ENCODE measurements around the gene POR. TPM values are rescaled to one million over a fixed set of nuclear protein-coding genes. Genes with fewer than 3 reads are reported as not detected.
"Not testable (repeated sequence)": the region's sequence is repeated elsewhere in the genome, so short reads cannot be mapped to it uniquely, and the experiment has no call there.

POR gene
- total RNA-seq, 1 donor from 2014 or later = 62.2 TPM

DNA sequence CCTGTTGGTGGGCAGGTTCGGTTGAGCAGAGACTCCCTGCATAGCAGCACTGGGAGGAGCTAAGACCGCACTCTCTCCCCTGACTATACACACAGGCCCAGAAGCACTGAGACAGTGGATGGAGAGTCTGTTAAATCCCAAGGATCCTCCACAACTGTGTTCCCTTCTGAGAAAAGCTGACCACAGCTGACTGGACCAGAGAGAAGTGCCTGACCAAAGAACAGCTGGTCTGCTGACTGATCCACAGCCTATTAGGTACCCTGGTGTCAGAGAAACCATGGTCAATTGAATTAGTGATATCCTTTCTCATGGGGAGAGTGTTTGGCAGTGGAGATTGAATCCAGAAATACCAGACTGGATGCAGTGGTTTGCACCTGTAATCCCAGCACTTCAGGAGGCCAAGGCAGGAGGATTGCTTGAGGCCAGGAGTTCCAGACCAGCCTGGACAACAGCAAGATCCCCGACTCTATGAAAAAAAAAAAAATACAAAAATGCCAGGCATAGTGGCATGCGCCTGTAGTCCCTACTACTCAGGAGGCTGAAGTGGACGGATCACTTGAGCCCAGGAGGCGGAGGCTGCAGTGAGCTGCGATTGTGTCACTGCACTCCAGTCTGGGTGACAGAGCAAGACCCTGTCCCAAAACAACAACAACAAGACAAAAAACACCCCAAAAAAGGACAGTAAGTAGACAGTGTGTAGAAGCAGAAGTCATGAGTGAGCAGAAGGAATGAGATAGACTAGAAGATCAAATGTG, 107.2 kb downstream of the POR start:
- H3K4me1 Mint-ChIP-seq (ENCODE audit: low read depth) = no peaks in the 10 kb centered on the region
- H3K36me3 Mint-ChIP-seq (ENCODE audit: low read depth) = peaks cover 12% of the 10 kb centered on the region
- DNase-seq (ENCODE audit: low spot score) = peak; percentile 20
- TF ChIP-seq, protein P1, sequence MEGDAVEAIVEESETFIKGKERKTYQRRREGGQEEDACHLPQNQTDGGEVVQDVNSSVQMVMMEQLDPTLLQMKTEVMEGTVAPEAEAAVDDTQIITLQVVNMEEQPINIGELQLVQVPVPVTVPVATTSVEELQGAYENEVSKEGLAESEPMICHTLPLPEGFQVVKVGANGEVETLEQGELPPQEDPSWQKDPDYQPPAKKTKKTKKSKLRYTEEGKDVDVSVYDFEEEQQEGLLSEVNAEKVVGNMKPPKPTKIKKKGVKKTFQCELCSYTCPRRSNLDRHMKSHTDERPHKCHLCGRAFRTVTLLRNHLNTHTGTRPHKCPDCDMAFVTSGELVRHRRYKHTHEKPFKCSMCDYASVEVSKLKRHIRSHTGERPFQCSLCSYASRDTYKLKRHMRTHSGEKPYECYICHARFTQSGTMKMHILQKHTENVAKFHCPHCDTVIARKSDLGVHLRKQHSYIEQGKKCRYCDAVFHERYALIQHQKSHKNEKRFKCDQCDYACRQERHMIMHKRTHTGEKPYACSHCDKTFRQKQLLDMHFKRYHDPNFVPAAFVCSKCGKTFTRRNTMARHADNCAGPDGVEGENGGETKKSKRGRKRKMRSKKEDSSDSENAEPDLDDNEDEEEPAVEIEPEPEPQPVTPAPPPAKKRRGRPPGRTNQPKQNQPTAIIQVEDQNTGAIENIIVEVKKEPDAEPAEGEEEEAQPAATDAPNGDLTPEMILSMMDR (IDR thresholded peaks at IDR 0.05) = no peak
- H3K4me3 Mint-ChIP-seq (ENCODE audit: unreplicated experiment) = no peak overlapping the region
- H3K27me3 Mint-ChIP-seq (ENCODE audit: low read depth) = no peaks in the 10 kb centered on the region
- no peak overlapping the region for H3K27ac Mint-ChIP-seq (ENCODE audit: unreplicated experiment)
- no peaks in the 10 kb centered on the region for H3K9me3 Mint-ChIP-seq (ENCODE audit: low read depth)

DNA sequence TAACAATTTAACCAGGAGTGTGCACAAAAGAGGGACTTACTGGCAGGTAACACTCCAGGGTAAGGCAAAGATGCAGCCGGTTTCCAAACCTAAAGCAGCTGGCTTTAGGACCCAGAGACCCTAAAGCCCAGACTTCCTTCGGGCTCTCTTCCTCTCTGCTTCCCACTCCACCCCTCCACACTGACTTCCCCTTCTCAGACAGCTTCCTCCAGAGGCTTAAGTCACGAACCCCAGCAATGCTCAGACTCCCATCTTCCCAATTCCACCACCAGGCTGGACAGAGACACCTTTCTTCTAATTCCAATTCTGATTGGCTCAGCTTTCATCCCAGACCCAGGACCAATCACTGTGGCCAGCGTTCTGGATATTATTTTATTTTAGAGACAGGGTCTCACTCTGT, 108.0 kb downstream of the POR start:
- H3K4me1 Mint-ChIP-seq (ENCODE audit: low read depth) = no peaks in the 10 kb centered on the region
- no peak overlapping the region for H3K27ac Mint-ChIP-seq (ENCODE audit: unreplicated experiment)
- H3K36me3 Mint-ChIP-seq (ENCODE audit: low read depth) = peaks cover 11% of the 10 kb centered on the region
- TF ChIP-seq, protein P1 (IDR thresholded peaks at IDR 0.05) = no peak
- H3K4me3 Mint-ChIP-seq (ENCODE audit: unreplicated experiment) = no peak overlapping the region
- no peaks in the 10 kb centered on the region for H3K27me3 Mint-ChIP-seq (ENCODE audit: low read depth)
- no peak for DNase-seq (ENCODE audit: low spot score)
- no peaks in the 10 kb centered on the region for H3K9me3 Mint-ChIP-seq (ENCODE audit: low read depth)

DNA sequence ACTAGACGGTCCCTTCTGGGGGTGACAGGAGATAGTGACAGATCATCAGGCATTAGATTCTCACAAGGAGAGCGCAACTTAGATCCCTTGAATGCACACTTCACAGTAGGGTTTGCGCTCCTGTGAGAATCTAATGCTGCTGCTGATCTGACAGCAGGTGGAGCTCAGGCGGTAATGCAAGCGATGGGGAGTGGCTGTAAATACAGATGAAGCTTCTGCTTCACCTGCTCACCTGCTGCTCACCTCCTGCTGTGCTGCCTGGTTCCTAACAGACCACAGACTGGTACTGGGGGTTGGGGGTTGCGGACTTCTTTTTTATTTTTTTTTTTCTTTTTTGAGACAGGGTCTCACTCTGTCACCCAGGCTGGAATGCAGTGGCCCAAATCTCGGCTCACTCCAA, 114.7 kb downstream of the POR start:
- not testable (repeated sequence) for H3K27ac Mint-ChIP-seq (ENCODE audit: unreplicated experiment); H3K4me1 Mint-ChIP-seq (ENCODE audit: low read depth); H3K36me3 Mint-ChIP-seq (ENCODE audit: low read depth); H3K4me3 Mint-ChIP-seq (ENCODE audit: unreplicated experiment); H3K27me3 Mint-ChIP-seq (ENCODE audit: low read depth); H3K9me3 Mint-ChIP-seq (ENCODE audit: low read depth); DNase-seq (ENCODE audit: low spot score)
- TF ChIP-seq, protein P1 (IDR thresholded peaks at IDR 0.05) = peak; percentile 22

DNA sequence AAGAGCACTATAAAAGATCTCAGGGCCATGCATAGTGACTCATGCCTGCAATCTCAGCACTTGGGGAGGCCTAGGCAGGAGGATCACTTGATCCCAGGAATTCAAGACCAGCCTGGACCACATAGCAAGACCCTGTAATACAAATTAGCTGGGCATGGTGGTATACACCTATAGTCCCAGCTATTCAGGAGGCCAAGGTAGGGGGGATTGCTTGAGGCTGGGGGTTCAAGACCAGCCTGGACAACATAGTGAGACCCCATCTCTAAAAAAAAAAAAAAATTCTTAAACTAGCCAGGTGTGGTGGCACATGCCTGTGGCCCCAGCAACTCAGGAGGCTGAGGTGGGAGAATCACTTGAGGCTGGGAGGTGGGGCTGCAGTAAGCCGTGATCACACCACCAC, 117.0 kb downstream of the POR start:
- TF ChIP-seq, protein P1 (IDR thresholded peaks at IDR 0.05) = no peak
- no peaks in the 10 kb centered on the region for H3K27me3 Mint-ChIP-seq (ENCODE audit: low read depth)

More for the DNA sequence above, 117.0 kb downstream of the POR start:
- no peak overlapping the region for H3K4me3 Mint-ChIP-seq (ENCODE audit: unreplicated experiment)
- no peak overlapping the region for H3K27ac Mint-ChIP-seq (ENCODE audit: unreplicated experiment)
- no peaks in the 10 kb centered on the region for H3K4me1 Mint-ChIP-seq (ENCODE audit: low read depth)
- DNase-seq (ENCODE audit: low spot score) = no peak
- no peaks in the 10 kb centered on the region for H3K9me3 Mint-ChIP-seq (ENCODE audit: low read depth)
- H3K36me3 Mint-ChIP-seq (ENCODE audit: low read depth) = peaks cover 4% of the 10 kb centered on the region

Small RNA genes within 50 kb of the gene (microRNA-seq; reads per million reads assigned to microRNA genes)
- gene MIR4651 (ENCODE audit: borderline number of aligned reads) = not detected

Other genes with a start within 250 kb of the POR start
- gene HIP1, start 176.2 kb upstream of the POR start, total RNA-seq = 45.0 to 87.6 TPM (median 46.6 TPM) in 3 replicates
- gene CCL26, start 142.9 kb upstream of the POR start, total RNA-seq = not detected in 3 replicates
- gene CCL24, start 101.3 kb upstream of the POR start, total RNA-seq = not detected in 3 replicates
- gene RHBDD2, start 36.1 kb upstream of the POR start, total RNA-seq = 32.0 to 35.6 TPM (median 33.8 TPM) in 3 replicates
- 28.8 to 36.0 TPM (median 30.6 TPM) in 3 replicates for gene TMEM120A, start 79.4 kb downstream of the POR start, total RNA-seq
- gene STYXL1, start 132.8 kb downstream of the POR start, total RNA-seq = 23.5 to 31.8 TPM (median 28.5 TPM) in 3 replicates
- gene MDH2, start 133.0 kb downstream of the POR start, total RNA-seq = 116 to 119 TPM (median 119 TPM) in 3 replicates

All from chondrocyte (in vitro differentiated cells).